Central memory CD8-positive, alpha-beta T cell (primary cell): ENCODE results near the gene IQGAP1.

ENCODE experiments used
- ATAC-seq: fragments of 150-1000 bp; cut with Tn5 transposase; replicated peaks from 2 replicates; pipeline ENCODE4 v1.10.0; 2022; ENCODE audit warnings: mild to moderate bottlenecking, moderate FRiP score, moderate number of reproducible peaks; ENCODE audit not compliant: poor library complexity, severe bottlenecking; ENCODE audit errors: extremely low read depth
- DNase-seq, 2 donors: peaks; one replicate each; pipeline ENCODE4 v3.0.0; 2021; ENCODE audit warnings: low spot score in 2 of 2
- H3K27ac Mint-ChIP-seq: one replicate; pipeline ENCODE4 v1.8.0; 2022; ENCODE audit warnings: low read depth, mild to moderate bottlenecking, moderate library complexity, mixed read lengths
- H3K27me3 Mint-ChIP-seq: one replicate; pipeline ENCODE4 v1.8.0; 2022; ENCODE audit warnings: mixed read lengths
- H3K36me3 Mint-ChIP-seq: one replicate; pipeline ENCODE4 v1.8.0; 2022; ENCODE audit warnings: mild to moderate bottlenecking, moderate library complexity, mixed read lengths; ENCODE audit not compliant: insufficient read depth
- H3K4me1 Mint-ChIP-seq: one replicate; pipeline ENCODE4 v1.8.0; 2022; ENCODE audit warnings: mixed read lengths
- H3K4me3 Mint-ChIP-seq: one replicate; pipeline ENCODE4 v1.8.0; 2022; ENCODE audit warnings: mild to moderate bottlenecking, moderate library complexity, mixed read lengths
- H3K9me3 Mint-ChIP-seq: one replicate; pipeline ENCODE4 v1.8.0; 2022; ENCODE audit warnings: mixed read lengths

Gene IQGAP1

GRCh38 chr15:90470453-90470852 is 82.4 kb downstream of the IQGAP1 start:
- Mint-ChIP-seq H3K4me1 (peaks cover 34% of the 10 kb centered on the region), H3K4me3 (no peak overlapping the region), H3K27me3 (no peaks in the 10 kb centered on the region), H3K9me3 (no peaks in the 10 kb centered on the region), H3K36me3 (peaks cover 79% of the 10 kb centered on the region), H3K27ac (peak overlapping the region; percentile 56)
- no peak for ATAC-seq
- no peak for DNase-seq

GRCh38 chr15:90471126-90471525 is 83.1 kb downstream of the IQGAP1 start:
- DNase-seq, result no peak
- H3K4me3 Mint-ChIP-seq, result no peak overlapping the region
- no peaks in the 10 kb centered on the region for H3K9me3 Mint-ChIP-seq
- ATAC-seq, result no peak
- H3K4me1 Mint-ChIP-seq, result peaks cover 34% of the 10 kb centered on the region
- no peaks in the 10 kb centered on the region for H3K27me3 Mint-ChIP-seq
- peaks cover 76% of the 10 kb centered on the region for H3K36me3 Mint-ChIP-seq
- H3K27ac Mint-ChIP-seq, result peak overlapping the region; percentile 56

GRCh38 chr15:90471769-90472168 is 83.7 kb downstream of the IQGAP1 start:
- DNase-seq (no peak), ATAC-seq (no peak)
- no peaks in the 10 kb centered on the region for H3K9me3 Mint-ChIP-seq
- H3K4me3 Mint-ChIP-seq, result no peak overlapping the region
- peaks cover 40% of the 10 kb centered on the region for H3K4me1 Mint-ChIP-seq
- H3K27ac Mint-ChIP-seq, result no peak overlapping the region
- H3K27me3 Mint-ChIP-seq, result no peaks in the 10 kb centered on the region
- peaks cover 77% of the 10 kb centered on the region for H3K36me3 Mint-ChIP-seq

- DNase-seq (no peak), ATAC-seq (no peak)
- Mint-ChIP-seq H3K27me3 (no peaks in the 10 kb centered on the region), H3K4me3 (no peak overlapping the region), H3K9me3 (no peaks in the 10 kb centered on the region), H3K36me3 (peaks cover 55% of the 10 kb centered on the region), H3K27ac (no peak overlapping the region), H3K4me1 (peaks cover 40% of the 10 kb centered on the region)
Observed at GRCh38 chr15:90478846-90479481, 90.9 kb downstream of the IQGAP1 start.

DNA sequence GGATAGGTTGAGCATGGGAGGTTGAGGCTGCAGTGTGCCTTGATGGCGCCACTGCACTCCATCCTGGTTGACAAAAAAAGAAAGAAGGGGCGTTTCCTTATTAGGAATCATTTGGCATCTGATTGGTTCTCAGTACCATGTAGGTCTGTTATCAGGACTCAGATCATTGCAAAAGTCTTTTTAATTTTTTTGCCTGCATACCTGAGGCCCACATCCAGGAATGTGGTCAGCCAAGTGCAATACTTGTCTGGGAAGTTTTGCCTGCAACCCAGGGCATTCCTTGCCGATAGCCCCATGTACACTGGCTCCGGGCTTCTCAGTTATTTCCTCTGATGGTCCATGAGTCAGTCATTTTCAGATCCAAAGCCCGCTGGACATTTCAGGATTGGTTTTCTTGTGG is 91.6 kb downstream of the IQGAP1 start:
- Mint-ChIP-seq H3K36me3 (peaks cover 55% of the 10 kb centered on the region), H3K27ac (no peak overlapping the region), H3K27me3 (no peaks in the 10 kb centered on the region), H3K4me1 (peaks cover 40% of the 10 kb centered on the region), H3K9me3 (no peaks in the 10 kb centered on the region), H3K4me3 (no peak overlapping the region)
- DNase-seq (no peak), ATAC-seq (no peak)

DNA sequence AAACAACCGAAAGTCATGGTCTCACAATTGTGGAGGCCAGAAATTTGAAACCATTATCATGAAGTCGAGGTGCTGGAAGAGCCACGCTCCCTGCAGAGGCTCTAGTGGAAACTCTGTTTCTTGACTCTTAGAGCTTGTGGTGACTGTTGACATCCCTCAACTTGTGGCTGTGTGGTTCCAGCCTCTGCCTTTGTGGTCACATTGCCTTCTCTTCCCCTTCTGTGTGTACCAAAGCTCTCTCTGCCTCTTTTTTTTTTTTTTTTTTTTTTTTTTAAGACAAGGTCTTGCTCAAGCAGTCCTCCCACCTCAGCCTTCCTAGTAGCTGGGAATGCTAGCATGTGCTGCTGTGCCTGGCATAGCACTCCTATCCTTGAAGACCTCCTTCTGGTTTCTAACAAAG is 93.0 kb downstream of the IQGAP1 start:
- H3K36me3 Mint-ChIP-seq, result peaks cover 57% of the 10 kb centered on the region
- DNase-seq (peak in 1 of 2 donors; percentile 15), ATAC-seq (no peak)

DNA sequence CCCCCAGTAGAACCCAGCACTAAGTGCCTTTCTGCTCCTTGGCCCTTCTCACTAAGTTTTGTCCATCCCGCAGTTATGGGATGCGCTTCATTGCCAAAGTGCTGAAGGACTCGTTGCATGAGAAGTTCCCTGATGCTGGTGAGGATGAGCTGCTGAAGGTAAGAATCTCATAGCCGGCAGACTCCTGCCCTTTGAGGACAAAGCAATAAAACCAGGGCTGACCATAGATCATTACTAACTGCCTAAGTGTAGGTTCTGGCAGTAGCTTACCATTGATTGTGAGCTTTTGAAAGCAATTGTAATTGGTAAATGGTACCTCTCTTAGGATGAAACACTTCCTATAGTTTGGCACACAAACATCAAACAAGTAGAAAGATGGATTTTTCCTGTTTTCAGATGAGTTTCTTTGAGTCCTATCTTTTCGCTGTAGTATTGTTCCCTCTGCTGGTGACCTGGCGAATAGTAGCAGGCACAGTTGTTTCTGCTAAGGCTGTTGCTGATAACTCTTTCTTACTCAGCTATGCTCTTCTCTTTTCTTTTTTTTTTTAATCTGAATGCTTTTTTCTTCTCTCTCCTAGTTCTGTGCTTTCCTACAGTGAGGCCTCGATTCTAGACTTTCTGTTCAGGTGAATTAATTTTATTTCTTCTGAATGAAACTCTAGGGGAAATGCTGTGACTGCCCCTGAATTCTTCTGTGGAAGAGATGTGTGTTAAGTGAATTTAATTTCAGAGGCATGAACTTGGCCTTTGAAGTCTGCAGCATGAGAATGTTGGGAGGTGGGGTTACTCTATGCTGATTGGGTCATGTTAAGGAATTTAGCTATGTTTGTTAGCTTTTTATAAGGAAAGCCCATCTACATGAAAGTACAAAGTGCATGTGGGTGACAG is 94.3 kb downstream of the IQGAP1 start:
- Mint-ChIP-seq H3K4me3 (no peak overlapping the region), H3K27ac (peak overlapping the region; percentile 50)

More for the DNA sequence above, 93.0 kb downstream of the IQGAP1 start:
- Mint-ChIP-seq H3K9me3 (no peaks in the 10 kb centered on the region), H3K27me3 (no peaks in the 10 kb centered on the region), H3K27ac (peak overlapping the region; percentile 72), H3K4me3 (no peak overlapping the region), H3K4me1 (peaks cover 40% of the 10 kb centered on the region)

DNA sequence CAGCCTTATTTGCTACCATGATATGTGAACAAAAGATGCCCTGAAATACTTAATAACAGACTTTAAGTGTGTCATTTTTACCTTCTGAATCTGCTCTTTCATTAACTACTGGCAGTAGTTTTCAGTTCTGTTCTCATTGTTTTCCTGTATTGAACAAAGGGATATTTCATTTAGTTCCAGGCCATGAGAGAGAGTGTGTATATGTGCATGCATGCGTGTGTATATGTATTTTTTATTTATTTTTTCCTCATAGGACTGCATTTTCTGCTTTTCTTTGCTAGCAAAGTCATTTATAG is 94.9 kb downstream of the IQGAP1 start:
- H3K9me3 Mint-ChIP-seq, result no peaks in the 10 kb centered on the region
- peak overlapping the region; percentile 50 for H3K27ac Mint-ChIP-seq
- H3K27me3 Mint-ChIP-seq, result no peaks in the 10 kb centered on the region
- no peak for ATAC-seq
- DNase-seq, result no peak
- H3K4me3 Mint-ChIP-seq, result no peak overlapping the region
- peaks cover 26% of the 10 kb centered on the region for H3K4me1 Mint-ChIP-seq
- peaks cover 61% of the 10 kb centered on the region for H3K36me3 Mint-ChIP-seq

More for the DNA sequence above, 94.3 kb downstream of the IQGAP1 start:
- no peaks in the 10 kb centered on the region for H3K27me3 Mint-ChIP-seq
- no peaks in the 10 kb centered on the region for H3K9me3 Mint-ChIP-seq
- ATAC-seq (no peak), DNase-seq (peak in 1 of 2 donors; percentile 17)
- peaks cover 60% of the 10 kb centered on the region for H3K36me3 Mint-ChIP-seq
- H3K4me1 Mint-ChIP-seq, result peaks cover 29% of the 10 kb centered on the region

- Mint-ChIP-seq H3K9me3 (no peaks in the 10 kb centered on the region), H3K36me3 (peaks cover 61% of the 10 kb centered on the region), H3K4me3 (no peak overlapping the region), H3K27me3 (no peaks in the 10 kb centered on the region), H3K27ac (no peak overlapping the region), H3K4me1 (peaks cover 22% of the 10 kb centered on the region)
- no peak for ATAC-seq
- DNase-seq, result no peak
Observed at GRCh38 chr15:90483637-90484036, 95.6 kb downstream of the IQGAP1 start.

GRCh38 chr15:90487186-90487585 is 99.1 kb downstream of the IQGAP1 start:
- no peaks in the 10 kb centered on the region for H3K27me3 Mint-ChIP-seq
- H3K4me1 Mint-ChIP-seq, result no peaks in the 10 kb centered on the region
- no peaks in the 10 kb centered on the region for H3K9me3 Mint-ChIP-seq
- H3K4me3 Mint-ChIP-seq, result no peak overlapping the region
- no peak overlapping the region for H3K27ac Mint-ChIP-seq
- H3K36me3 Mint-ChIP-seq, result peaks cover 78% of the 10 kb centered on the region
- DNase-seq (no peak), ATAC-seq (no peak)

- DNase-seq, result no peak
- Mint-ChIP-seq H3K27me3 (no peaks in the 10 kb centered on the region), H3K27ac (no peak overlapping the region), H3K36me3 (peaks cover 82% of the 10 kb centered on the region), H3K9me3 (no peaks in the 10 kb centered on the region), H3K4me1 (peaks cover 5% of the 10 kb centered on the region), H3K4me3 (no peak overlapping the region)
- no peak for ATAC-seq
Observed at GRCh38 chr15:90489514-90489913, 101.5 kb downstream of the IQGAP1 start.

DNA sequence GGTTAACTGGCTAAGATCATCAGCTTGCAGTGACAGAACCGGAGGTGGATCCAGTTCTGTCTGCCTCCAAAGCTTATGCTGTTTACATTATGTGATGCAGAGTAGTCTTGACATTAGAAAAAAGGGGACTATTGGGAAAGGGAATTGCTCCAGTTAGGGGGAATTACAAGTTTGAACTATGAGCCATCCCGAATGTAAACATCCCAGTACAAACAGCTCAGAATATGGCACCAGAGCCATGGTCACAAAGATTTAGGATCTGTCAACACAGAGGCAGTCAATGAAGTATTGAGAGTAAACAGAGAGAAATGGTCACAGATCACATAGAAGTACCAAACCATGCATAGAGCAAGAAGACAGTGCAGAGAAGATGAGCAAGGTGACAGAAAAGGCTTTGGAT is 101.9 kb downstream of the IQGAP1 start:
- ATAC-seq (no peak), DNase-seq (no peak)
- Mint-ChIP-seq H3K27me3 (no peaks in the 10 kb centered on the region), H3K27ac (no peak overlapping the region), H3K4me1 (peaks cover 5% of the 10 kb centered on the region), H3K9me3 (no peaks in the 10 kb centered on the region), H3K36me3 (peaks cover 82% of the 10 kb centered on the region), H3K4me3 (no peak overlapping the region)

GRCh38 chr15:90493647-90494046 is 105.6 kb downstream of the IQGAP1 start:
- ATAC-seq (no peak), DNase-seq (no peak)
- Mint-ChIP-seq H3K27ac (no peak overlapping the region), H3K27me3 (no peaks in the 10 kb centered on the region), H3K4me3 (no peak overlapping the region), H3K4me1 (peaks cover 5% of the 10 kb centered on the region), H3K9me3 (no peaks in the 10 kb centered on the region), H3K36me3 (peaks cover 82% of the 10 kb centered on the region)
